ENCODE measurements around the gene FRMD6. TPM values are rescaled to one million over a fixed set of nuclear protein-coding genes. Genes with fewer than 3 reads are reported as not detected.

FRMD6 gene
- total and polyA plus RNA-seq, 2 experiments from 2014 or later: 5.4 to 18.7 TPM

GRCh38 chr14:51719955-51720354, 68.2 kb downstream of the FRMD6 start (continued):
- TF ChIP-seq REST (IDR thresholded peaks at IDR 0.05; ENCODE audit: unreplicated experiment): no peak
- TF ChIP-seq EZH2phosphoT487 (IDR thresholded peaks at IDR 0.05; ENCODE audit: unreplicated experiment): no peak

GRCh38 chr14:51723990-51724389, 72.3 kb downstream of the FRMD6 start:
- Mint-ChIP-seq H3K27ac (no peak overlapping the region), H3K36me3 (ENCODE audit: low read depth) (peaks cover 16% of the 10 kb centered on the region; the same call in 2 of the 3 replicates), H3K4me1 (peaks cover 5% of the 10 kb centered on the region), H3K9me3 (no peaks in the 10 kb centered on the region), H3K4me3 (no peak overlapping the region), H3K27me3 (ENCODE audit: insufficient read depth, low read depth, poor library complexity) (no peaks in the 10 kb centered on the region)
- H3K27me3 ChIP-seq (ENCODE audit: insufficient read depth): no peaks in the 10 kb centered on the region
- H3F3A ChIP-seq (replicated peaks; ENCODE audit: low read depth): no peaks in the 10 kb centered on the region
- H3K27ac ChIP-seq (ENCODE audit: low read depth): no peak overlapping the region
- ATAC-seq: no peak
- H3K9me2 ChIP-seq (ENCODE audit: insufficient read depth): no peaks in the 10 kb centered on the region
- no peak overlapping the region for H3K4me2 ChIP-seq
- no peak for DNase-seq (ENCODE audit: low spot score)
- no peak overlapping the region for H3K4me3 ChIP-seq
- H4K20me1 ChIP-seq (replicated peaks; ENCODE audit: insufficient read depth): 0 out of 2 replicates have a peak, but pooled peaks cover 3% of the 10 kb centered on the region
- H2AFZ ChIP-seq: no peak overlapping the region
- H3K4me1 ChIP-seq (ENCODE audit: insufficient read depth): peaks cover 4% of the 10 kb centered on the region; the same call in 1 of the 2 replicates
- H3K79me2 ChIP-seq (replicated peaks; ENCODE audit: insufficient read depth): no peaks in the 10 kb centered on the region
- peaks cover 3% of the 10 kb centered on the region; the same call in 1 of the 2 replicates for H3K36me3 ChIP-seq (ENCODE audit: insufficient read depth)
- TF ChIP-seq POLR2AphosphoS5 (IDR thresholded peaks at IDR 0.05; ENCODE audit: low read depth) (no peak), ZNF331 (CRISPR knock-in tag; IDR thresholded peaks at IDR 0.05; ENCODE audit: low read depth) (no peak), CTCF (conservative IDR thresholded peaks at IDR 0.05; ENCODE audit: low read depth in 2 of 2) (no peak), ZNF462 (CRISPR knock-in tag; IDR thresholded peaks at IDR 0.05) (no peak), EZH2 (IDR thresholded peaks at IDR 0.05; ENCODE audit: low read depth, unreplicated experiment) (no peak), NANOG (IDR thresholded peaks at IDR 0.05; ENCODE audit: borderline replicate concordance) (no peak)
- TF ChIP-seq, protein P1, sequence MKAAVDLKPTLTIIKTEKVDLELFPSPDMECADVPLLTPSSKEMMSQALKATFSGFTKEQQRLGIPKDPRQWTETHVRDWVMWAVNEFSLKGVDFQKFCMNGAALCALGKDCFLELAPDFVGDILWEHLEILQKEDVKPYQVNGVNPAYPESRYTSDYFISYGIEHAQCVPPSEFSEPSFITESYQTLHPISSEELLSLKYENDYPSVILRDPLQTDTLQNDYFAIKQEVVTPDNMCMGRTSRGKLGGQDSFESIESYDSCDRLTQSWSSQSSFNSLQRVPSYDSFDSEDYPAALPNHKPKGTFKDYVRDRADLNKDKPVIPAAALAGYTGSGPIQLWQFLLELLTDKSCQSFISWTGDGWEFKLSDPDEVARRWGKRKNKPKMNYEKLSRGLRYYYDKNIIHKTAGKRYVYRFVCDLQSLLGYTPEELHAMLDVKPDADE (IDR thresholded peaks at IDR 0.05): no peak
